Occipital lobe (tissue), 2 donors: Measurements from ENCODE around the gene RPL3. TPM values are rescaled to one million over a fixed set of nuclear protein-coding genes. Genes with fewer than 3 reads are reported as not detected.
A peak's percentile ranks its signal among the peaks of the same experiment; 100 is the strongest.

Source experiments
- DNase-seq: peaks from one replicate; lab custom pipeline; 2025; lab: John Stamatoyannopoulos, UW
- total RNA-seq: library from RNA; depleted of rRNA; stranded (reverse); fragments of >200 nt; gene quantifications from one replicate; pipeline ENCODE4 v1.2.3, GENCODE V29; 2014

The RPL3 gene
- total RNA-seq, 1 donor from 2014 or later, result 1,406 TPM

GRCh38 chr22:39317775-39318506 lies 1.5 kb downstream of the RPL3 start:
- DNase-seq, result no peak

GRCh38 chr22:39317084-39317774 lies 2.2 kb downstream of the RPL3 start:
- DNase-seq, result no peak

GRCh38 chr22:39316440-39317083 lies 2.9 kb downstream of the RPL3 start:
- DNase-seq, result peak; percentile 62

DNA sequence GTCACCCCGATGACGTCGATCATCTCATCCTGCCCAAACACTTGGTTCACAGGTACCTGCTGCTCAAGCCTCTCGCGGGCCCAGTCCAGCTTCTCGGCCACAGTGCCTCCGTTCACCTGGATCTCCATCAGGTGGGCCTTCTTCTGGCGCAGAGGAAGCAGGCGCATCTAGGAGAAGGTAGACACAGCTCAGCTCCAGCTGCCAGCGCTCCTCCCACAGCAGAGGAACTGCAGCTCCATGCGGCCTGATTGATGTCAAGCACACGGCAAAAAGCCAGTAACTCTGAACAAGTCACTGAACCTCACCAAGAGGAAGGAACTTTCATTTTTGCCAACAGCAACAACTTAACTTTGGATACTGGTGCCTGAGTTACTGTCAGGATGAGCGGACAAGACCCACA lies 4.0 kb downstream of the RPL3 start:
- no peak for DNase-seq

GRCh38 chr22:39314251-39314971 lies 5.0 kb downstream of the RPL3 start:
- DNase-seq, result no peak

DNA sequence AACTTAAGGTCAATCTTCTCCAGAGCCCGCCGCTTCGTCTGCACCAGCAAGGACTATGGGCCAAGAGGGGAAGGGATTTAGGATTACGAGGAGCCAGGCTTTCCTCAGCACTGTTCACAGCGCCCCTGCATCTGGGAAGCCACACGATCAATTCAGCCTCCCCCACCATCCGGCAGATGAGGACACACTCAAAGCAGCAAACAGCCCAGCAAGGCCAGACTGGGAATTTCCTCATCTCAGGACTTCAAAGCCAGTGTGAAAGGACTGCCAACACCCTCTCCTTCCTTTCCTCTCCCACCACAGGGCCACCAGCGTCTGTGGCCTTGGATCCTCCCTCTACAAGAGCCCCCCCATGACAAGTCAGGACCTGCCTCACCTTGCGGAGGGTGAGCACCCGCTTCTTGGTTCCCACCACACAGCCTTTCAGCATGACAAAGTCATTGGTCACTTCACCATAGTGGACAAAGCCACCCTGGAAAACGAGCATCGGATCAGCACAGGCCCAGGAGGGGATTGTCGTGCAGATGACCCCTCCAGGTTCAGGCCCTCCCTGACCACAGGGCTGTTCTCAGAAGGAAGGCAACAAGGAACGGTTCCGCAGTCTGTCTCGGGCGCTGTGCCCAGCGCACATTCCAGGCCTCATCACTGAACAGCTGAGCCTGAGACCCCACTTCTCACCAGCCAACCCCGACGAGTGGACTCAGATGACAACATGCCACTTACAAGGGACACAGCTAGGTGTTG lies 6.0 kb downstream of the RPL3 start:
- no peak for DNase-seq

DNA sequence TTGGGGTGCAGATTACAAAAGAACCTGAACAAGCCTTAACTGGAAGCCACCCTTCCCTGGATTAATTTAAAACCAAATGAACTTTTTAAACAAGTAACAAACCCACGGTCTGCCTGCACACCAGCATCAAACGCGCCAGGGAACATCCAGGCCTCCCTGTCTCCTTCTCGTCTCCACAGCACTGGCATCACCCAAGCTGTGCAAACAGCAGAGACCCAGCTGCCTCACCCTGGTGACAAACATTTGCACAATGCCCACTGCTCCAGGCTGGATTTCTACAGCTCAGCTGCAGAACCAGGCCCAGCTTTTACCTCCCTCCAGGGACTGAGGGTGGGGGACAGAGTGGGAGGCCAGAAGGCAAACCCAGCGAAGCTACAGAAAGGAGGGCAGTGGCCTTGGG lies 7.0 kb downstream of the RPL3 start:
- no peak for DNase-seq

GRCh38 chr22:39311592-39312400 lies 7.6 kb downstream of the RPL3 start:
- no peak for DNase-seq

DNA sequence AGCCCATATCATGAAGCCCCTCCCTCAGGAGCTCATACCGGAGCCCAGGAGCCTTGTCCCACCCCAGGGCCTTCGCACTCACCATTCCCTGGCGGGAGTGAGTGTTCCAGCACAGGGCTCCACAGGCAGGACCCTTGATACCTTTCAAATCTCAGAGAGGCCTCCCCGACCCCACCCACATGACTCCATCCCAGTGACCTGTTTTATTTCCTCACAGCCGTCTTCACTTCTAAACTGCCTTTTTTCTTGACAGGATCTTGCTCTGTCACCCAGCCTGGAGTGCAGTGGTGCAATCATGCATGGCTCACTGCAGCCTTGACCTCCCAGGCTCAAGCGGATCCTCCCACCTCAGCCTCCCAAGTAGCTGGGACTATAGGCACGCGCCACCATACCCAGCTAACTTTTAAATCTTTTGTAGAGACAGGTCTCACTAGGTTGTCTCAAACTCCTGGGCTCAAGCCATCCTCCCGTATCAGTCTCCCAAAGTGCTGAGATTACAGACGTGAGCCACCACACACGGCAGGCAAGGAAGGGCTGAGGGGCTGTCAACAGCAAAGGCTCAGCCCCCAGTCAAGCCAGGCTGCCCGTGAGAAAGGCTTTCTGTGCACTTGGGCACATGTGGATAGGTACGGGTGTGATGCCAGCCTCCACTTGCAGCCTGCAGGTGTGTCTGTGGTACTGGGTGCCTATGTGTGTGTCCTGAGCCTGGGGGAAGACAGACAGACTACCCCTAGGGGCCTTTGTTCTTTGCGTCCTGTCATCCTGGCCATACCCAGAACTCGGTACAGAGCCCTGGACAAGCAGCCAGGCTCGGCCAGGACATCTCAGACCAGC lies 9.3 kb downstream of the RPL3 start:
- no peak for DNase-seq

DNA sequence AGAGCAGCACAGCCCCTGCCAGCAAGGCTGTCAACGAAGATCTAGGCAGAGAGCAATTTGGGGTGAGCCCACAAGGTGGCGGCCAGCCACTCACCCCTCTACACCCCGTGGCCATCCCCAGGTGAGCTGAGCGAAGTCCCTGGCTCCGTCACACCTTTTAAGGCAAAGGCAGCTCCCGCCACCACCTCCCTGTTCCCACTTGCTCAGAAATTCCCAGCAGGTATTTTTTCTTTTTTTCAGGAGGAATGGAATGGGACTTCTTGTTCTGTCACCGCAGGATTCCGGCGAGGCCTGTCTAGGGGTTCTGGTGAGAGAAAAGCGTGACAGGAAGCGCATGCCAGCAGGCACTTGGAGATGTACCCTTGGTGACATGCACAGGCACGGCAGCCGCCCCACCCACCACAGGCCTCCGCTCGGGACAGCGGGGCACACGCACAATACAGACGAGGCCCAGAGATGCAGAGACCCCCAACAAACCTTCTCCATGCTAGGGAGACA lies 10.0 kb downstream of the RPL3 start:
- no peak for DNase-seq

DNA sequence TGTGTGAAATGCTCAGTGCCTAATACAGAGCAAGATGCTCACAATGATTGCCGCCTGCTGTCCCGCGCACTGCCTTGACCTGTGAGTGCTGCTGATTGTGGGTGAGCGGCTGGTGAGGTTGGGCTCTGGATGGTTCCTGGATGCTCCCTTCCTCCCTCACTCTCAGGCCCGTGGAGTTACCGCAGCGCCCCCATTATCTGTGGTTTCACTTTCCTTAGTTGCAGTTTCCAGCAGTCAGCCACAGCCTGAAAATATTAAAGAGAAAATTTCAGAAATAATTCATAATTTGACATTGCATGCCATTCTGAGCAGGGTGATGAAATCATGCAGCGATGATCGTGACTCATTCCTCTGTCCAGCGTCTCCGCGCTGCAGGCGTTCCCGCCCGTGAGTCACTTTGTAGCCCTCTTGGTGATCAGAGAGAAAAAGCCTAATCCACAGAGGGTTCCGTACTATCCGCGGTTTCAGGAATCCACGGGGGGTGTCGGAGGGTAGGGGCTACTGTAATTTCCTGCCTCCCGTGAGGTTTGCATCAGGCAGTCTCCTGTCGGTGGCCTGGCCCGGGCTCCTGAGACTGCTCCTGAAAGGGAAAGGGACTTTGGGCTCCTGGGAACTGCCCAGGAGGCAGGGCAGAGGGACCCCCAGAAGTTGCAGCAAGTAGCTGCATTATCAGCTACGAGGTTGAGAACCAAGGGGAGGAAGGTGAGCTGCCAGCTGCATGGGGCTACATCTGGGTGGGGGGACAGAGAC lies 10.6 kb downstream of the RPL3 start:
- DNase-seq, result no peak

GRCh38 chr22:39306456-39307361 lies 12.7 kb downstream of the RPL3 start:
- DNase-seq, result no peak

DNA sequence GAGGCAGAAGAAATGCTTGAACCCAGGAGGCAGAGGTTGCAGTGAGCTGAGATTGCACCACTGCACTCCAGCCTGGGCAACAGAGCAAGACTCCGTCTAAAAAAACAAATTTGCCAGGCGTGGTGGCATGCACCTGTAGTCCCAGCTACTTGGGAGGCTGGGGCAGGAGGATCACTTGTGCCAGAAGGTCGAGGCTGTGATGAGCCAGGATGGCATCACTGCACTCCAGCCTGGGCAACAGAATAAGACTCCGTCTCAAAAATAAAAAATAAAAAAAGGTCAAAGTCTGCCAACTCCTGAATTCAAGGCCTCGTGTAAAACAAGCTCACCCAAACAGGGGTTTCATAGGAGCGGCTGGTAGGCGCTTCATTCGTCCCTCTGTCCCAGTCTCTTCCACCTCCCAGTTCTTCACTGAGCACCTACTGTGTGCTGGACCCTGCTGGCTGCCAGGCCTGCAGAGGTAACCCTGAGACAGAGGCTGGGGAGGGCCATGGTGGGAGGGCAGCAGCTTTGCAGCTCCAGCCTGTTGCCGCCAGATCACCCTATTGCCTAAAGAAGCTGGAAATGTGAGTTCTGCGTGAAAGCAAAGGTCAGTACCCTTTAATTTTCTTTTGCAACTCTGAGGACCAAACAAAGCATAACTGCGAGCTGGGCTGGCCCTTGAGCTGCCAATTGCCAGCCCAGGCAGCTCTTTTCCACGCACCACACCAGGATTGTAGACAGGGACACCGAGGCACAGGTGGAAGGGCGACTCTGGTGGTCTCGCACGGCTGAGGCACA lies 15.3 kb downstream of the RPL3 start:
- DNase-seq, result no peak

DNA sequence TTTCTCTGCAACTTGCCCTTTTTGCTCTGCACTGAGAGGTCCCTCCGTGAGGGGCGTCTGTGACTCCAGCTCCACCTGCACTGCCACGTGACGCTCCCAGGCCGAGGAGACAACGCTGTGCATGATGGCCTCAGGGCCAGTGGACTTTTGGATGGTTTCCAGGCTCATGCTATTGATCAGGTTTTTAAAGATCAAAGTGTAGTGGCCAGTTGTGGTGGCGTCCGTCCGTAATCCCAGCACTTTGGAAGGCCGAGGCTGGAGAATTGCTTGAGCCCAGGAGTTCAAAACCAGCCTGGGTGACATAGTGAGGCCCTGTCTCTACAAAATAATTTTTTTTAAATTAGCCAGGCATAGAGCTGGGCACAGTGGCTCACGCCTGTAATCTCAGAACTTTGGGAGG lies 16.1 kb downstream of the RPL3 start:
- no peak for DNase-seq

- DNase-seq, result no peak
These were observed 16.9 kb downstream of the RPL3 start for GRCh38 chr22:39302431-39302960.

- DNase-seq, result no peak
These were observed 17.5 kb downstream of the RPL3 start for GRCh38 chr22:39301926-39302325.
